ENCODE results near the gene PPP1R9A.

GRCh38 chr7:95190515-95190914, 283.1 kb downstream of the PPP1R9A start:
- TF ChIP-seq ZBTB33 (IDR thresholded peaks at IDR 0.05; ENCODE audit: extremely low read depth, insufficient replicate concordance, low read length) (no peak), CTCF (IDR thresholded peaks at IDR 0.05 in 2 of 3, conservative IDR thresholded peaks at IDR 0.05 in 1 of 3; ENCODE audit: borderline replicate concordance in 1 of 3, insufficient read depth in 1 of 3, low read depth in 2 of 3, low read length in 2 of 3) (peak in 1 of 3 experiments; percentile 22; a peak in 2 of 6 replicates), YY1 (IDR thresholded peaks at IDR 0.05; ENCODE audit: extremely low read depth, insufficient replicate concordance, low read depth, low read length) (no peak), EGR1 (IDR thresholded peaks at IDR 0.05; ENCODE audit: low read depth) (no peak), REST (IDR thresholded peaks at IDR 0.05; ENCODE audit: low read depth) (no peak), POLR2AphosphoS5 (IDR thresholded peaks at IDR 0.05; ENCODE audit: low read depth, low read length) (no peak), ZFX (IDR thresholded peaks at IDR 0.05) (no peak), JUND (IDR thresholded peaks at IDR 0.05) (no peak)
